D721Med (cell line): ENCODE results near the gene STARD13.

Experiments used
- DNase-seq: peaks from one replicate; pipeline ENCODE4 v3.0.0; 2011; ENCODE audit warnings: low spot score; ENCODE audit not compliant: insufficient read length
- FAIRE-seq: peaks from 2 replicates; lab custom pipeline; 2011; peaks lifted over from hg19 to GRCh38; lab: Jason Lieb, UNC
- TF ChIP-seq, protein P1 (sequence below): IDR thresholded peaks from 2 replicates; pipeline ENCODE4 v1.5.1; 2012; ENCODE audit warnings: mild to moderate bottlenecking, control low read depth; ENCODE audit not compliant: insufficient read depth; ENCODE audit errors: missing control alignments

The STARD13 gene

DNA sequence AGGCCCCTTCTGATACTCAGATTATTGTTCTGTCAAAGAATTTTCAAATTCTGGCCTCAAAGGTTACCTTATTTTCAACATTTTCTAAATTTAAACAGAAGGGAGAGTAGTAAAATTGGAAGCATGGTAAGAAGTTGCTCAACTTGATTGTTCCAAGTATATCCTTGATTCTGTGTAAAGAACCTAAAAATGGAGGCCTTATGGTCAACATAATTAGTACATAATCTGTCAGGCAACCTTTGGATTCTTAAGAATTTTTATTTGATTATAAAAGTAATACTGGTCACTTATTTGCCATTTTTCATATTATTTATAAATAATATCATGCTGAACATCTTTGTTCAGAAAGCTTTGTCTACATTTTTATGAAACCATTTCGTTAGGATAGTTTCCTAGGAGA is 83.9 kb downstream of the STARD13 start:
- TF ChIP-seq, protein P1, sequence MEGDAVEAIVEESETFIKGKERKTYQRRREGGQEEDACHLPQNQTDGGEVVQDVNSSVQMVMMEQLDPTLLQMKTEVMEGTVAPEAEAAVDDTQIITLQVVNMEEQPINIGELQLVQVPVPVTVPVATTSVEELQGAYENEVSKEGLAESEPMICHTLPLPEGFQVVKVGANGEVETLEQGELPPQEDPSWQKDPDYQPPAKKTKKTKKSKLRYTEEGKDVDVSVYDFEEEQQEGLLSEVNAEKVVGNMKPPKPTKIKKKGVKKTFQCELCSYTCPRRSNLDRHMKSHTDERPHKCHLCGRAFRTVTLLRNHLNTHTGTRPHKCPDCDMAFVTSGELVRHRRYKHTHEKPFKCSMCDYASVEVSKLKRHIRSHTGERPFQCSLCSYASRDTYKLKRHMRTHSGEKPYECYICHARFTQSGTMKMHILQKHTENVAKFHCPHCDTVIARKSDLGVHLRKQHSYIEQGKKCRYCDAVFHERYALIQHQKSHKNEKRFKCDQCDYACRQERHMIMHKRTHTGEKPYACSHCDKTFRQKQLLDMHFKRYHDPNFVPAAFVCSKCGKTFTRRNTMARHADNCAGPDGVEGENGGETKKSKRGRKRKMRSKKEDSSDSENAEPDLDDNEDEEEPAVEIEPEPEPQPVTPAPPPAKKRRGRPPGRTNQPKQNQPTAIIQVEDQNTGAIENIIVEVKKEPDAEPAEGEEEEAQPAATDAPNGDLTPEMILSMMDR: no peak
- DNase-seq (no peak), FAIRE-seq (no peak)

DNA sequence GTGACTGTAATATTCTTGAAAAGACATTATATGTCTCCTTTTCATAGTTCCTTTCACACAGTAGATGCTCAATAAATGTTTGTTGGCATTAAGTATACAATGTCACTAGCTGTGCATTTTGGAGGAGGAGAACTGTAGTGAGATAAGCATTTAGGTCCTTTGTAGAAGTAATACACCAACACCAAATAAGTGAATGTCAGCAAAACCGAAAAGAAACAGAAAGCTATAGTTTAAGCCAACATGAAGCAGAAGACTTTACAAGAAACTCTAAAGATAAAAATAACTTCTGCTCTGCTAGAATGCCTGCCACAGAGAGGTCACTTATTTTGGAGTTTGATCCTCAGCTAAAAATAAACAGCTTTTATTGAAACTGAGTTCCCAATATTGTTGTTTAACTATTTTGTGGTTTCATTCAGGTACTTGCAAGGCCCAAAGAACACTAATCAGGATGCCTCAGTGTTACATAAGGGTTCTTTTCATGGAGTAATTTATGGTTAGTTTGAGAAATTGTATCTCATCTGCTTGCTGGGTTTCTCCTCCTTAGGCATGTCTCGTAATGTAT is 86.2 kb downstream of the STARD13 start:
- FAIRE-seq: no peak
- TF ChIP-seq, protein P1: no peak
- DNase-seq: no peak

DNA sequence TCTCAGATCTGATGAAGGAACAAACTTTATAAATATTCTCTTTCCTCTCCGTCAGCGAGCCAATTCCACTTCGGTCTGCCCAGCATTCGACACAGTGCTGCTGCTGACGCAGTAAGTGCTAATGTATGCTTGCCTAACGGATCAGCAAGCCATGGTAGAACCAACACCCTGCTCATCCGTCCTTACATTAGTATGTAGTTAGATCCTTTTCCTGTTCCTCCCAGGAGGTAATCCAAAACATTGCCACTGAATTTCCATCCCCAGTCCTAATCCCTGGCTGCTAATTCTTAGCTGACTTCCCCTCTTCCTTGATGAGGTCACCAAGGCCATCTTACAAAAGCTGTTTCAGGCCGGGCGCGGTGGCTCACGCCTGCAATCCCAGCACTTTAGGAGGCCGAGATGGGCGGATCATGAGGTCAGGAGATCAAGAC is 88.0 kb downstream of the STARD13 start:
- DNase-seq (no peak), FAIRE-seq (no peak)
- TF ChIP-seq, protein P1: no peak

DNA sequence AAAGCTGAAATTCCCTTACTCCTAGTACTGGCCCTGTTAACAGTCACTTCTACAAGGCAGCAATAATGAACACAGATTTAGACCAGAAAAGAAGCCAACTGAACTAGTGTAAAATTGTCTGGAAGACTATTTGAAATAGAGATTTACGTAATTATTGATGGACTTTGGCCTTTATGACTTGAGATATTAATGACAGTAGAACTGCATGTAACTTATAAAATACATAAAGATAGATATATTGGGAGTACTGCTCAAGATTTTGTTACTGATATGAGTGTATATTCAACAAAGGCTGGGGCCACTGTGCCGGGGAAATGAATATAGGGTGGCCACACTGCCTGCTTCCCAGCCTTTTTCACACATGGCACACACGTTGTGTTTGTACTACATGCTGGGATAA is 88.8 kb downstream of the STARD13 start:
- no peak for FAIRE-seq

DNA sequence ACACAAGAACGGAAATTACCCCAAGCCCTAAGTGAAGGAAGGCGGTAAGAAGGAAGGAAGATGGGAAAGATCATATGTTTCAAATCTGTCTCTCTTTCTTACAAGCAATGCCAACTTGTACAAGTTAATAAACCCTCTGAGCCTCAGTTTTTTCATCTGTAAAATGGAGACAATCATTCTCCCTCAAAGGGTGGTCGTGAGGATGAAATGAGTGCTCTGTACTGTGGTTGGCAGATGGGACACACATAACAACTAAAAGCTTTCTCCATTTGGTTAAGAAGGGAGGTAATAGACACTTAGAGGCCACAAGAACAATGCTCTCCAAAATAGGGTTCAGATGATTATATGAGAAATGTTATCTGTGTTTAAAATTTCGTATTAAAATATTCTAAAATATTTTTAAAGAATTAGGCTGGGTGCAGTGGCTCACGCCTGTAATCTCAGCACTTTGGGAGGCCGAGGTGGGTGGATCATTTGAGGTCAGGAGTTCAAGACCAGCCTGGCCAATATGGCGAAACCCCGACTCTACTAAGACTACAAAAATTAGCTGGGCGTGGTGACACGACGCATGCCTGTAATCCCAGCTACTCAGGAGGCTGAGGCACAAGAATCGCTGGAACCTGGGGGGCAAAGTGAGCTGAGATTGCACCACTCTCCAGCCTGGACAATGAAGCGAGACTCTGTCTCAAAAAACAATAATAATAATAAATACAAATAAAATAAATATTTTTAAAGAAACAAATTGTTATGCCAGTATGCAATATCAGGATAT is 89.7 kb downstream of the STARD13 start:
- no peak for FAIRE-seq
- TF ChIP-seq, protein P1: no peak
- DNase-seq: no peak

More for the DNA sequence above, 88.8 kb downstream of the STARD13 start:
- TF ChIP-seq, protein P1: no peak
- no peak for DNase-seq

DNA sequence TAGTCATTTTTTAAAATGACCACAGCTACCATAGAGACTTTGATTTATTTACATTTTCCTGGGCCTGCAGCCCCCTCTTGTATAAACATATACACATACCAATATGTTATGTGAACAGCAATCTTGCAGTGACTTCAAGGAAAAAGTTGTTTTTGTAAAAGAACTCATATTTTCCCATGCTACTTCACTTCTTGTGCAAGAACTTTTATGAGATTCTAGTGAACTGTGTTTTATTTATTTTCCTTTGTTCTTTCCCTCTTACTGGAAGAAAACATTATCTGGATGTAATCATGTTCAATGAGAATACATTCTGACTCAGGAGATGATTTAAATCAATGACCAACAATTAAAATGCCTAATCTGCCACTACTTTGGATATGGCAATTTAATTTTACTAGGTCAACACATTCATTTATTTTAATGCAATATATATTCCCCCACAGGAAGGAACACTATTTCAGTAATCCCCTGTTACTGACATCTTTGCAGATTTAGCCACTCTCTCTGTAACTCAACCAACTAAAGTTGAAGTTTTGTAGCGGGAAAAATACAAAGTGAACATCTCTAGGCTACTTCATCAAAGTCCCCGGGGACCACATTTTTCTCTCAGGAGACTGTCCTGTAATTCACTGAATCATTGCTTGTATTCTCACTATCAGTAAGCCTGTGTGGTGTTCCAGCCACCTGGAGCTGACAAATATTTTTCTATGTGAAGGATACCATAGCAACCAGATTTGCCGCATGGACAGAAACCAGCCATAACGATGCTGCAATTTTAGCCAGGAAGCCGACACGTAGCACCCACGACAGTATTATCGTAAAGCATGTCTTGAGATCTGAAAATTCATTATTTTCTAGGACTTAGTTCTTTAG is 90.5 kb downstream of the STARD13 start:
- DNase-seq (no peak), FAIRE-seq (no peak)
- TF ChIP-seq, protein P1: no peak
